ENCODE measurements around the gene NFKB1. TPM values are rescaled to one million over a fixed set of nuclear protein-coding genes. Genes with fewer than 3 reads are reported as not detected.

Gene NFKB1
- total RNA-seq, 1 donor from 2014 or later, result 25.1 TPM

DNA sequence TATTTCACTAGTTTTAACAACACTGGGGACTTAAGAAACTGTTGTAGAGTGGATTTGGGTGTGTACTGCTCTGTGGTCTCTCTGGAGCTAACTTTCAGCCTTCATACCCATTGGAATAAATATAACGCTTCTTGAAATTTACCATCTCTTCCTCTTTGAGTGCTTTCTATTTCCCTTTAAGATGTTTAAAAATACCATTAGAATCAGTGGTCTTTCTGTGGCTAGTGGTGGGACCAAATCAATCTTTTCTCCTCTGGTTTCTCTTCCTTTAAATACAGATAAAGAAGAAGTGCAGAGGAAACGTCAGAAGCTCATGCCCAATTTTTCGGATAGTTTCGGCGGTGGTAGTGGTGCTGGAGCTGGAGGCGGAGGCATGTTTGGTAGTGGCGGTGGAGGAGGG is 92.0 kb downstream of the NFKB1 start:
- no peak for TF ChIP-seq CTCF (IDR thresholded peaks at IDR 0.05; ENCODE audit: unreplicated experiment)
- Mint-ChIP-seq H3K36me3 (ENCODE audit: insufficient read depth) (peaks cover 36% of the 10 kb centered on the region), H3K27ac (no peak overlapping the region), H3K27me3 (no peaks in the 10 kb centered on the region), H3K4me1 (ENCODE audit: low read depth) (no peaks in the 10 kb centered on the region), H3K9me3 (ENCODE audit: low read depth) (peaks cover 4% of the 10 kb centered on the region), H3K4me3 (ENCODE audit: low read depth) (no peak overlapping the region)
- no peak for DNase-seq (ENCODE audit: low spot score, unreplicated experiment)

DNA sequence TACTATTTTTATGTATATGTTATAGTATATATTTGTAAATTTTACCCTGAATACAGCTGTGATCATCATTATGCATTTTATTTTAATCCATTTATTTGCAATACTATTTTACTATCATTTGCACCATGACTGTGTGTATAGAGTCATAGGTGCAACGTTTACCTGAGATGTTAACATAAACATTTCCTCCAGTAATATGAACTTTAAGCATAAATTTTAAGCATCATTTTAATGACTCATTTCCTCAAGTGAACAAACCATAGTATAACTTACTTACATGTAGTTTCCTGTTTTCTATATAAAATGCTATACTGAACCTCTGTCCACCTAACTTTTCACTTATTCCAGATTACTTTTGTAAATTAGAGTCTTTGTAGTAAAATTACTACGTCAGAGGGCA is 92.8 kb downstream of the NFKB1 start:
- Mint-ChIP-seq H3K27me3 (no peaks in the 10 kb centered on the region), H3K27ac (no peak overlapping the region), H3K9me3 (ENCODE audit: low read depth) (peaks cover 4% of the 10 kb centered on the region), H3K4me1 (ENCODE audit: low read depth) (no peaks in the 10 kb centered on the region), H3K36me3 (ENCODE audit: insufficient read depth) (peaks cover 36% of the 10 kb centered on the region), H3K4me3 (ENCODE audit: low read depth) (no peak overlapping the region)
- DNase-seq (ENCODE audit: low spot score, unreplicated experiment), result no peak
- no peak for TF ChIP-seq CTCF (IDR thresholded peaks at IDR 0.05; ENCODE audit: unreplicated experiment)

- DNase-seq (ENCODE audit: low spot score, unreplicated experiment), result no peak
- Mint-ChIP-seq H3K27ac (no peak overlapping the region), H3K27me3 (no peaks in the 10 kb centered on the region), H3K4me1 (ENCODE audit: low read depth) (no peaks in the 10 kb centered on the region), H3K36me3 (ENCODE audit: insufficient read depth) (peaks cover 23% of the 10 kb centered on the region), H3K9me3 (ENCODE audit: low read depth) (peaks cover 1% of the 10 kb centered on the region), H3K4me3 (ENCODE audit: low read depth) (no peak overlapping the region)
- TF ChIP-seq CTCF (IDR thresholded peaks at IDR 0.05; ENCODE audit: unreplicated experiment), result no peak
Observed at GRCh38 chr4:102596532-102596931, 95.4 kb downstream of the NFKB1 start.

DNA sequence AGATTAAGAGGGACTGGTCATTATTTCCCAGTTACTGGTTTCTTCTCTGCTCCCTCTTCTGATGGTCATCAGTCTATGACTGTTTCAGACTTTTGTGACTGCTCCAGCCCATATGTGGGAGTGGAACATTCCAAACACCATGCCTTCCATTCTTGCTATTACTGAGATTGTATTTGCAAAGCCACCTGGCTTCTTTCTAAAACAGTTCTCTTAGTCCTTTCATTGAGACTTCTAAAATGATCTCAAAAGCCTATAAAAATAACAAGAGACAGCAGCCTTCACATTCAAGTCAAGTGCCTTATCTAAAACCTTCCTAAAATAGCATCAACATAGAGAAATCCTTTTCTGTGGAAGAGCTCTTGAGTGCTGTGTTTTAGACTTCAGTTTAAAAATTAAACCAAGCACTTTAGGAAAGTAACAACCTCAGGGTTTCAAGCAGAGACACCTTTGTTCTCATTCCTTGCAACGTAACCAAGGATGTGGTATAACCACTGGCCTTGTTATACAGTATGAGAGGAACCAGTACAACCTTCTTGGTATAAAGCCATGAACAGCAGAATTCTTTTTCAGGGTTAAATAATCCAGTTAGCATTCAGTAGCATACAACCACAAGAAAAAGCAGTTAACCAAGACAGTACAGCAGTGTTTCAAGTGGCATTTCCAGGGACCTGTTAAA is 97.1 kb downstream of the NFKB1 start:
- Mint-ChIP-seq H3K27ac (no peak overlapping the region), H3K9me3 (ENCODE audit: low read depth) (no peaks in the 10 kb centered on the region), H3K4me3 (ENCODE audit: low read depth) (no peak overlapping the region), H3K27me3 (no peaks in the 10 kb centered on the region), H3K4me1 (ENCODE audit: low read depth) (no peaks in the 10 kb centered on the region), H3K36me3 (ENCODE audit: insufficient read depth) (peaks cover 17% of the 10 kb centered on the region)
- DNase-seq (ENCODE audit: low spot score, unreplicated experiment), result no peak
- TF ChIP-seq CTCF (IDR thresholded peaks at IDR 0.05; ENCODE audit: unreplicated experiment), result no peak

- peaks cover 18% of the 10 kb centered on the region for H3K36me3 Mint-ChIP-seq (ENCODE audit: insufficient read depth)
- no peaks in the 10 kb centered on the region for H3K4me1 Mint-ChIP-seq (ENCODE audit: low read depth)
- DNase-seq (ENCODE audit: low spot score, unreplicated experiment), result no peak
- no peak overlapping the region for H3K27ac Mint-ChIP-seq
- TF ChIP-seq CTCF (IDR thresholded peaks at IDR 0.05; ENCODE audit: unreplicated experiment), result no peak
- no peak overlapping the region for H3K4me3 Mint-ChIP-seq (ENCODE audit: low read depth)
- no peaks in the 10 kb centered on the region for H3K9me3 Mint-ChIP-seq (ENCODE audit: low read depth)
- no peaks in the 10 kb centered on the region for H3K27me3 Mint-ChIP-seq
Observed at GRCh38 chr4:102598762-102599374, 97.7 kb downstream of the NFKB1 start.

All from progenitor cell of endocrine pancreas (in vitro differentiated cells).